SK-N-SH (cell line): ENCODE results near the gene DDAH2. TPM values are rescaled to one million over a fixed set of nuclear protein-coding genes. Genes with fewer than 3 reads are reported as not detected.
"Not testable (repeated sequence)": the region's sequence is repeated elsewhere in the genome, so short reads cannot be mapped to it uniquely, and the experiment has no call there.

Source experiments
- CTCF ChIA-PET: fragments of 300-600, 350-600 bp; formaldehyde crosslinking; extraction: SDS; loops from one replicate; lab custom pipeline; 2021; lab: Yijun Ruan, JAX
- POLR2A ChIA-PET: fragments of 350-600 bp; sonication (Branson Sonifier 250); formaldehyde crosslinking; extraction: SDS; loops from one replicate; lab custom pipeline; 2020; ENCODE audit warnings: antibody characterized with exemption, inconsistent platforms; lab: Yijun Ruan, JAX
- DNase-seq: peaks from one replicate; pipeline ENCODE4 v3.0.0; 2012
- H2AFZ ChIP-seq: fragments of 200-600 bp; sonication (generic); 2 replicates; pipeline ENCODE4 v1.8.1; 2016; ENCODE audit warnings: antibody characterized with exemption, mild to moderate bottlenecking, low read depth
- H3F3A ChIP-seq: fragments of 200-600 bp; sonication (generic); replicated peaks from 2 replicates; pipeline ENCODE3; 2016; ENCODE audit warnings: antibody characterized with exemption, mild to moderate bottlenecking; ENCODE audit not compliant: insufficient read depth
- H3K27ac ChIP-seq, 2 experiments: fragments of 200-500 bp in 1 of 2; fragments of 200-600 bp in 1 of 2; sonication (Bioruptor generic) in 1 of 2; sonication (generic), shearing (Covaris generic) in 1 of 2; 2 replicates each; pipeline versions ENCODE4 v1.5.1 to v1.6.1; 2014 to 2016; ENCODE audit warnings: low read depth in 2 of 2, inconsistent platforms in 1 of 2, low read length in 1 of 2, mild to moderate bottlenecking in 1 of 2, mixed read lengths in 1 of 2
- H3K27me3 ChIP-seq: fragments of 200-600 bp; sonication (generic), shearing (Covaris generic); 2 replicates; pipeline ENCODE4 v1.6.1; 2016; ENCODE audit warnings: mixed run types; ENCODE audit not compliant: insufficient read depth
- H3K36me3 ChIP-seq, 2 experiments: fragments of 200-500 bp in 1 of 2; fragments of 200-600 bp in 1 of 2; sonication (Bioruptor generic) in 1 of 2; sonication (generic) in 1 of 2; replicated peaks in 1 of 2; 2 replicates each; pipeline versions ENCODE3 to v1.5.1; 2014 to 2016; ENCODE audit warnings: low read length in 1 of 2, mild to moderate bottlenecking in 1 of 2; ENCODE audit not compliant: insufficient read depth in 2 of 2, control insufficient read depth in 1 of 2
- H3K4me1 ChIP-seq, 2 experiments: fragments of 200-500 bp in 1 of 2; fragments of 200-600 bp in 1 of 2; sonication (Bioruptor generic) in 1 of 2; sonication (generic), shearing (Covaris generic) in 1 of 2; 2 replicates each; pipeline versions ENCODE4 v1.5.1 to v1.6.1; 2014 to 2016; ENCODE audit warnings: low read depth in 1 of 2, low read length in 1 of 2, mixed run types in 1 of 2; ENCODE audit not compliant: insufficient read depth in 2 of 2, control insufficient read depth in 1 of 2
- H3K4me2 ChIP-seq: fragments of 200-600 bp; sonication (generic), shearing (Covaris generic); 2 replicates; pipeline ENCODE4 v1.6.1; 2017; ENCODE audit warnings: mixed run types
- H3K4me3 ChIP-seq, 2 experiments: fragments of 200-500 bp in 1 of 2; fragments of 200-600 bp in 1 of 2; sonication (Bioruptor generic) in 1 of 2; sonication (generic), shearing (Covaris generic) in 1 of 2; 2 replicates each; pipeline versions ENCODE4 v1.5.1 to v1.8.1; 2014 to 2016; ENCODE audit warnings: low read depth in 2 of 2, inconsistent platforms in 1 of 2, low read length in 1 of 2, mild to moderate bottlenecking in 1 of 2, mixed read lengths in 1 of 2, moderate library complexity in 1 of 2
- H3K79me2 ChIP-seq: fragments of 200-600 bp; sonication (generic); 2 replicates; pipeline ENCODE4 v1.8.1; 2017; ENCODE audit warnings: mild to moderate bottlenecking; ENCODE audit not compliant: insufficient read depth
- H3K9ac ChIP-seq: fragments of 200-600 bp; sonication (generic); 2 replicates; pipeline ENCODE4 v1.6.1; 2017; ENCODE audit warnings: mixed run types
- H3K9me2 ChIP-seq: fragments of 200-600 bp; sonication (generic); 2 replicates; pipeline ENCODE4 v1.6.1; 2017; ENCODE audit warnings: mixed run types
- H3K9me3 ChIP-seq: fragments of 200-600 bp; sonication (generic); 2 replicates; pipeline ENCODE4 v1.6.1; 2017; ENCODE audit warnings: mixed run types, mild to moderate bottlenecking, moderate library complexity
- H4K20me1 ChIP-seq: fragments of 200-600 bp; sonication (generic); 2 replicates; pipeline ENCODE4 v1.6.1; 2017; ENCODE audit warnings: mild to moderate bottlenecking, mixed run types; ENCODE audit not compliant: insufficient read depth
- CHD2 ChIP-seq: fragments of 150-350 bp; IDR thresholded peaks from 2 replicates; pipeline ENCODE4 v1.6.1; 2018; ENCODE audit warnings: low read length; ENCODE audit not compliant: partially characterized antibody
- ELF1 ChIP-seq: IDR thresholded peaks from 2 replicates; pipeline ENCODE4 v1.4.0; 2012
- EP300 ChIP-seq, 2 experiments: IDR thresholded peaks; 2 replicates each; pipeline versions ENCODE4 v1.4.0 to v1.6.1; 2012; ENCODE audit warnings: borderline replicate concordance in 1 of 2, low read depth in 1 of 2, low read length in 1 of 2
- FOXJ3 ChIP-seq: sonication (generic); formaldehyde crosslinking; IDR thresholded peaks from 2 replicates; pipeline ENCODE4 v1.5.1; 2020; ENCODE audit warnings: mild to moderate bottlenecking, missing genetic modification reagents
- GABPA ChIP-seq: IDR thresholded peaks from 2 replicates; pipeline ENCODE4 v1.4.0; 2012; ENCODE audit warnings: low read depth, mild to moderate bottlenecking
- GATA2 ChIP-seq: sonication (generic); formaldehyde crosslinking; IDR thresholded peaks from 2 replicates; pipeline ENCODE4 v1.5.0; 2020; ENCODE audit warnings: mild to moderate bottlenecking, missing genetic modification reagents
- JUND ChIP-seq: IDR thresholded peaks from 2 replicates; pipeline ENCODE4 v1.4.0; 2012
- MEF2A ChIP-seq: IDR thresholded peaks from 2 replicates; pipeline ENCODE4 v1.4.0; 2012; ENCODE audit warnings: low read depth, borderline replicate concordance
- RAD21 ChIP-seq: IDR thresholded peaks from 2 replicates; pipeline ENCODE4 v1.6.1; 2012; ENCODE audit warnings: mild to moderate bottlenecking, low read length
- RCOR1 ChIP-seq: fragments of 150-350 bp; IDR thresholded peaks from 2 replicates; pipeline ENCODE4 v1.6.1; 2017; ENCODE audit warnings: antibody characterized with exemption, low read length
- RFX5 ChIP-seq: IDR thresholded peaks from 2 replicates; pipeline ENCODE4 v1.6.1; 2012; ENCODE audit warnings: mild to moderate bottlenecking, improper control_type of control experiment, low read length
- RXRA ChIP-seq: IDR thresholded peaks from 2 replicates; pipeline ENCODE4 v1.4.0; 2012; ENCODE audit warnings: low read depth, mild to moderate bottlenecking, borderline replicate concordance
- SIN3A ChIP-seq: IDR thresholded peaks from 2 replicates; pipeline ENCODE4 v1.6.1; 2012; ENCODE audit warnings: low read depth, mild to moderate bottlenecking, low read length, moderate library complexity, borderline replicate concordance
- SMC3 ChIP-seq: IDR thresholded peaks from 2 replicates; pipeline ENCODE4 v1.6.1; 2012; ENCODE audit warnings: low read depth, low read length, improper control_type of control experiment
- YY1 ChIP-seq: IDR thresholded peaks from 2 replicates; pipeline ENCODE4 v1.4.0; 2012; ENCODE audit warnings: low read depth, mild to moderate bottlenecking
- WGBS: methylation state at CpG from one replicate; pipeline ENCODE4 v1.1.6; 2017; ENCODE audit warnings: low lambda C conversion rate; 5-methylcytosine and 5-hydroxymethylcytosine counted together
- polyA plus RNA-seq, 3 experiments: library from polyadenylated mRNA; depleted of rRNA; stranded (reverse); fragments of >200 nt; gene quantifications; 2 replicates each; pipeline ENCODE4 v1.2.3, GENCODE V29; 2012
- TF ChIP-seq, protein P1 (sequence below): IDR thresholded peaks from 2 replicates; pipeline ENCODE4 v1.6.1; 2012; ENCODE audit warnings: mild to moderate bottlenecking, low read depth, low read length, moderate library complexity
- TF ChIP-seq, protein P2 (sequence below): fragments of 200-600 bp; sonication (generic); IDR thresholded peaks from 2 replicates; pipeline ENCODE4 v1.6.1; 2017; ENCODE audit warnings: antibody characterized with exemption, mild to moderate bottlenecking, moderate library complexity
- TF ChIP-seq, protein P3 (sequence below): IDR thresholded peaks from 2 replicates; pipeline ENCODE4; 2012
- TF ChIP-seq, protein P4 (sequence below): fragments of 150-350 bp; IDR thresholded peaks from 2 replicates; pipeline ENCODE4 v1.6.1; 2017; ENCODE audit warnings: antibody characterized with exemption, low read length, low read depth, borderline replicate concordance
- TF ChIP-seq, protein P5 (sequence below): IDR thresholded peaks from 2 replicates; pipeline ENCODE4 v1.4.0; 2012; ENCODE audit warnings: low read depth

Gene DDAH2
- polyA plus RNA-seq, 1 of the 3 experiments (the other 2 are of a cell fraction) = 180 TPM

DNA sequence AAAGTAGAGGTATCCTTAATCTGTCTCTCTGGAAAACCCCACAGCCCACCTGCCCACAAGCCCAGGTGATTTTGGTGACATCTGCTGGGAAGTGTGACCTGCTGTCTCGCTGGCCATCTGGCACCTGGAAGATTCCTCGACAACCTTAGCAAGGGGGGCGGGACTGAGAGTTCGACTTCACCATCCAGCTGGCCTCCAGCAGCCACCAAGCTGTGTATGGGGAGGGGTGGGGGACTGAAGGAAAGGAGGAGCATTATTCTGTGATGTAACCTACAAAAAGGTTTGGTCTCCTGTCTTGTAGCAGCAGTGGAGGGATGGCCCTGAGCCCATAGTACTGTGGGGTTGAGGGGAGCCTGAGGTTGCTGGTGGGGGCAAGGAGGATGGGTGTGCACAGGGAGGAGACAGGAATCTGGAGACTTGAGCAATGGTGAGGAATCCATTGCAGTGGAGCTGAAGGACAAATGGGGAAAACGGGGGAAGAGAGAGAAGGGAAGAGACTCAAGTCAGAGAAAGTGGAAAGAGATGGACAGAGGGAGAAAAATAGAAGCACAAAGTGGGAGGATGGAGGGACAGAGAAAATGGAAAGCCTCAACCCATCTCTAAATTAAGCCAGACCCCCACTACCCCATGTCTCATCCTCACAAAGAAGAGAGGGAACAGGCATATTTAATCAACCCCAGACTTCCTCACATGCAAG is 18.4 kb downstream of the DDAH2 start:
- H3K27me3 ChIP-seq = no peaks in the 10 kb centered on the region
- H2AFZ ChIP-seq = no peak overlapping the region
- ChIA-PET POLR2A (no interaction called here), CTCF (interaction anchor here (0.6 to 2.9 kb wide), 3 partner anchors 7 to 59 kb away, joined by 3 to 9 read pairs (median 6); partner anchors contain the start of gene ABHD16A)
- no peak overlapping the region for H3K9ac ChIP-seq
- H3K36me3 ChIP-seq = no peaks in the 10 kb centered on the region
- H3K9me3 ChIP-seq = no peaks in the 10 kb centered on the region
- no peaks in the 10 kb centered on the region for H3K79me2 ChIP-seq
- no peak for DNase-seq
- TF ChIP-seq, protein P1, sequence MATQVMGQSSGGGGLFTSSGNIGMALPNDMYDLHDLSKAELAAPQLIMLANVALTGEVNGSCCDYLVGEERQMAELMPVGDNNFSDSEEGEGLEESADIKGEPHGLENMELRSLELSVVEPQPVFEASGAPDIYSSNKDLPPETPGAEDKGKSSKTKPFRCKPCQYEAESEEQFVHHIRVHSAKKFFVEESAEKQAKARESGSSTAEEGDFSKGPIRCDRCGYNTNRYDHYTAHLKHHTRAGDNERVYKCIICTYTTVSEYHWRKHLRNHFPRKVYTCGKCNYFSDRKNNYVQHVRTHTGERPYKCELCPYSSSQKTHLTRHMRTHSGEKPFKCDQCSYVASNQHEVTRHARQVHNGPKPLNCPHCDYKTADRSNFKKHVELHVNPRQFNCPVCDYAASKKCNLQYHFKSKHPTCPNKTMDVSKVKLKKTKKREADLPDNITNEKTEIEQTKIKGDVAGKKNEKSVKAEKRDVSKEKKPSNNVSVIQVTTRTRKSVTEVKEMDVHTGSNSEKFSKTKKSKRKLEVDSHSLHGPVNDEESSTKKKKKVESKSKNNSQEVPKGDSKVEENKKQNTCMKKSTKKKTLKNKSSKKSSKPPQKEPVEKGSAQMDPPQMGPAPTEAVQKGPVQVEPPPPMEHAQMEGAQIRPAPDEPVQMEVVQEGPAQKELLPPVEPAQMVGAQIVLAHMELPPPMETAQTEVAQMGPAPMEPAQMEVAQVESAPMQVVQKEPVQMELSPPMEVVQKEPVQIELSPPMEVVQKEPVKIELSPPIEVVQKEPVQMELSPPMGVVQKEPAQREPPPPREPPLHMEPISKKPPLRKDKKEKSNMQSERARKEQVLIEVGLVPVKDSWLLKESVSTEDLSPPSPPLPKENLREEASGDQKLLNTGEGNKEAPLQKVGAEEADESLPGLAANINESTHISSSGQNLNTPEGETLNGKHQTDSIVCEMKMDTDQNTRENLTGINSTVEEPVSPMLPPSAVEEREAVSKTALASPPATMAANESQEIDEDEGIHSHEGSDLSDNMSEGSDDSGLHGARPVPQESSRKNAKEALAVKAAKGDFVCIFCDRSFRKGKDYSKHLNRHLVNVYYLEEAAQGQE = no peak
- no peak for TF ChIP-seq MEF2A
- TF ChIP-seq, protein P2, sequence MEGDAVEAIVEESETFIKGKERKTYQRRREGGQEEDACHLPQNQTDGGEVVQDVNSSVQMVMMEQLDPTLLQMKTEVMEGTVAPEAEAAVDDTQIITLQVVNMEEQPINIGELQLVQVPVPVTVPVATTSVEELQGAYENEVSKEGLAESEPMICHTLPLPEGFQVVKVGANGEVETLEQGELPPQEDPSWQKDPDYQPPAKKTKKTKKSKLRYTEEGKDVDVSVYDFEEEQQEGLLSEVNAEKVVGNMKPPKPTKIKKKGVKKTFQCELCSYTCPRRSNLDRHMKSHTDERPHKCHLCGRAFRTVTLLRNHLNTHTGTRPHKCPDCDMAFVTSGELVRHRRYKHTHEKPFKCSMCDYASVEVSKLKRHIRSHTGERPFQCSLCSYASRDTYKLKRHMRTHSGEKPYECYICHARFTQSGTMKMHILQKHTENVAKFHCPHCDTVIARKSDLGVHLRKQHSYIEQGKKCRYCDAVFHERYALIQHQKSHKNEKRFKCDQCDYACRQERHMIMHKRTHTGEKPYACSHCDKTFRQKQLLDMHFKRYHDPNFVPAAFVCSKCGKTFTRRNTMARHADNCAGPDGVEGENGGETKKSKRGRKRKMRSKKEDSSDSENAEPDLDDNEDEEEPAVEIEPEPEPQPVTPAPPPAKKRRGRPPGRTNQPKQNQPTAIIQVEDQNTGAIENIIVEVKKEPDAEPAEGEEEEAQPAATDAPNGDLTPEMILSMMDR = no peak
- TF ChIP-seq GATA2 (CRISPR knock-in tag) = no peak
- TF ChIP-seq SIN3A = no peak
- TF ChIP-seq RAD21 = no peak
- TF ChIP-seq FOXJ3 (CRISPR knock-in tag) = no peak
- no peak for TF ChIP-seq GABPA
- no peak for TF ChIP-seq RCOR1
- no peak for TF ChIP-seq JUND
- no peak for TF ChIP-seq EP300 (IDR thresholded peaks at IDR 0.05; ENCODE audit: borderline replicate concordance in 1 of 2, low read depth in 1 of 2, low read length in 1 of 2)
- TF ChIP-seq RFX5 = no peak
- no peak for TF ChIP-seq ELF1
- TF ChIP-seq, protein P3, sequence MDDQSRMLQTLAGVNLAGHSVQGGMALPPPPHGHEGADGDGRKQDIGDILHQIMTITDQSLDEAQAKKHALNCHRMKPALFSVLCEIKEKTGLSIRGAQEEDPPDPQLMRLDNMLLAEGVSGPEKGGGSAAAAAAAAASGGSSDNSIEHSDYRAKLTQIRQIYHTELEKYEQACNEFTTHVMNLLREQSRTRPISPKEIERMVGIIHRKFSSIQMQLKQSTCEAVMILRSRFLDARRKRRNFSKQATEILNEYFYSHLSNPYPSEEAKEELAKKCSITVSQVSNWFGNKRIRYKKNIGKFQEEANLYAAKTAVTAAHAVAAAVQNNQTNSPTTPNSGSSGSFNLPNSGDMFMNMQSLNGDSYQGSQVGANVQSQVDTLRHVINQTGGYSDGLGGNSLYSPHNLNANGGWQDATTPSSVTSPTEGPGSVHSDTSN = no peak
- TF ChIP-seq YY1 = no peak
- TF ChIP-seq, protein P4, sequence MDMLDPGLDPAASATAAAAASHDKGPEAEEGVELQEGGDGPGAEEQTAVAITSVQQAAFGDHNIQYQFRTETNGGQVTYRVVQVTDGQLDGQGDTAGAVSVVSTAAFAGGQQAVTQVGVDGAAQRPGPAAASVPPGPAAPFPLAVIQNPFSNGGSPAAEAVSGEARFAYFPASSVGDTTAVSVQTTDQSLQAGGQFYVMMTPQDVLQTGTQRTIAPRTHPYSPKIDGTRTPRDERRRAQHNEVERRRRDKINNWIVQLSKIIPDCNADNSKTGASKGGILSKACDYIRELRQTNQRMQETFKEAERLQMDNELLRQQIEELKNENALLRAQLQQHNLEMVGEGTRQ = no peak
- no peak for TF ChIP-seq CHD2
- TF ChIP-seq, protein P5, sequence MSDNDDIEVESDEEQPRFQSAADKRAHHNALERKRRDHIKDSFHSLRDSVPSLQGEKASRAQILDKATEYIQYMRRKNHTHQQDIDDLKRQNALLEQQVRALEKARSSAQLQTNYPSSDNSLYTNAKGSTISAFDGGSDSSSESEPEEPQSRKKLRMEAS = no peak
- no peak for TF ChIP-seq RXRA
- no peak for TF ChIP-seq SMC3
- 70% methylated on average over 5 of the region's 5 CpGs for whole genome bisulfite sequencing
- H4K20me1 ChIP-seq = no peaks in the 10 kb centered on the region
- H3K27ac ChIP-seq = no peak overlapping the region
- no peaks in the 10 kb centered on the region for H3K4me1 ChIP-seq
- H3K4me3 ChIP-seq = no peak overlapping the region
- no peak overlapping the region for H3K4me2 ChIP-seq
- no peaks in the 10 kb centered on the region for H3K9me2 ChIP-seq
- H3F3A ChIP-seq = peaks cover 4% of the 10 kb centered on the region

DNA sequence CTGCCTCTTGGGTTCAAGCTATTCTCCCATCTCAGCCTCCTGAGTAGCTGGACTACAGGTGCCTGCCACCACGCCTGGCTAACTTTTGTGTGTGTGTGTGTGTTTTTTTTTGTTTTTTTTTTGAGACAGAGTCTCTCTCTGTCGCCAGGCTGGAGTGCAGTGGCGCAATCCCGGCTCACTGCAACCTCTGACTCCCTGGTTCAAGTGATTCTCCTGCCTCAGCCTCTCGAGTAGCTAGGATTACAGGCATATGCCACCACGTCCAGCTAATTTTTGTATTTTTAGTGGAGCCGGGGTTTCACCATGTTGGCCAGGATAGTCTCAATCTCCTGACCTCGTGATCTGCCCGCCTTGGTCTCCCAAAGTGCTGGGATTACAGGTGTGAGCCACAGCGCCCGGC is 19.9 kb downstream of the DDAH2 start:
- H3K36me3 ChIP-seq, H3K79me2 ChIP-seq, H4K20me1 ChIP-seq, H3K4me1 ChIP-seq, H3K4me3 ChIP-seq, H3K27me3 ChIP-seq, H3K4me2 ChIP-seq, H3K9ac ChIP-seq, H3K9me2 ChIP-seq, H3K27ac ChIP-seq, H3K9me3 ChIP-seq, DNase-seq, H2AFZ ChIP-seq: not testable (repeated sequence)
- H3F3A ChIP-seq = peaks cover 12% of the 10 kb centered on the region
- ChIA-PET POLR2A (interaction anchor here (0.6 kb wide), 1 partner anchor 1096 kb away, joined by 3 read pairs; no protein-coding TSS in a partner anchor), CTCF (interaction anchor here (1.5 kb wide), 1 partner anchor 21 kb away, joined by 5 read pairs; the partner anchor contains the start of gene DDAH2)
- WGBS = 89% methylated on average over 11 of the region's 11 CpGs
